HepG2 (cell line): ENCODE measurements around the gene IL32. TPM values are rescaled to one million over a fixed set of nuclear protein-coding genes. Genes with fewer than 3 reads are reported as not detected.

Source experiments
- ATF7 ChIP-seq, 2 experiments: fragments of 450-650 bp in 1 of 2; sonication (generic) in 1 of 2; formaldehyde crosslinking in 1 of 2; IDR thresholded peaks; 2 replicates each; pipeline versions ENCODE4 v1.4.0 to v1.6.1; 2016 to 2020; ENCODE audit warnings: antibody characterized with exemption in 1 of 2, mild to moderate bottlenecking in 1 of 2, missing genetic modification reagents in 1 of 2
- ATF7-NPFF ChIP-seq: sonication (generic); formaldehyde crosslinking; IDR thresholded peaks from 2 replicates; pipeline ENCODE4 v1.8.1; 2023; ENCODE audit warnings: mild to moderate bottlenecking, low read depth, missing genetic modification reagents, moderate library complexity
- ELF1 ChIP-seq: sonication (generic); formaldehyde crosslinking; IDR thresholded peaks from 2 replicates; pipeline ENCODE4 v1.4.0; 2020; ENCODE audit warnings: missing genetic modification reagents
- FOSL1 ChIP-seq: sonication (generic); formaldehyde crosslinking; IDR thresholded peaks from 2 replicates; pipeline ENCODE4 v1.9.0; 2021; ENCODE audit warnings: missing genetic modification reagents, borderline replicate concordance
- FOSL2 ChIP-seq: sonication (generic); formaldehyde crosslinking; IDR thresholded peaks from 2 replicates; pipeline ENCODE4 v1.4.0; 2020; ENCODE audit warnings: missing genetic modification reagents
- FOXA1 ChIP-seq, 2 experiments: fragments of 450-650 bp in 1 of 2; sonication (generic) in 1 of 2; formaldehyde crosslinking in 1 of 2; IDR thresholded peaks; 2 replicates each; pipeline versions ENCODE4 v1.4.0 to v1.6.1; 2016 to 2020; ENCODE audit warnings: missing genetic modification reagents in 1 of 2
- GABPA ChIP-seq, 2 experiments: IDR thresholded peaks; 2 replicates each; pipeline ENCODE4 v1.6.1; 2011 to 2016; ENCODE audit warnings: low read depth in 2 of 2, low read length in 1 of 2, missing biosample characterization in 1 of 2, missing genetic modification characterization in 1 of 2
- NFAT5 ChIP-seq: sonication (generic); formaldehyde crosslinking; IDR thresholded peaks from 2 replicates; pipeline ENCODE4 v1.4.0; 2020; ENCODE audit warnings: missing genetic modification reagents
- REPIN1 ChIP-seq: sonication (generic); formaldehyde crosslinking; IDR thresholded peaks from 2 replicates; pipeline ENCODE4 v1.8.0; 2022; ENCODE audit warnings: missing genetic modification reagents, low read depth, mild to moderate bottlenecking, borderline replicate concordance
- SNAI1 ChIP-seq: sonication (generic); formaldehyde crosslinking; IDR thresholded peaks from 2 replicates; pipeline ENCODE4 v1.5.0; 2020; ENCODE audit warnings: mild to moderate bottlenecking, missing genetic modification reagents, borderline replicate concordance
- SRSF1 ChIP-seq: fragments of 200-400 bp; formaldehyde crosslinking; optimal IDR thresholded peaks from 2 replicates; pipeline ENCODE3; 2017; ENCODE audit warnings: mild to moderate bottlenecking, low read depth, low read length, moderate library complexity
- ZBTB7A ChIP-seq: sonication (generic); formaldehyde crosslinking; IDR thresholded peaks from 2 replicates; pipeline ENCODE4 v1.8.0; 2022; ENCODE audit warnings: mild to moderate bottlenecking, missing genetic modification reagents
- ZMYM4 ChIP-seq: sonication (generic); formaldehyde crosslinking; IDR thresholded peaks from 2 replicates; pipeline ENCODE4 v1.8.1; 2023; ENCODE audit warnings: mild to moderate bottlenecking, missing genetic modification reagents
- ZNF101 ChIP-seq: sonication (generic); formaldehyde crosslinking; IDR thresholded peaks from 2 replicates; pipeline ENCODE4 v1.4.0; 2020; ENCODE audit warnings: mild to moderate bottlenecking, low read depth, missing genetic modification reagents, borderline replicate concordance
- ZNF138 ChIP-seq: sonication (generic); formaldehyde crosslinking; IDR thresholded peaks from 2 replicates; pipeline ENCODE4 v1.5.0; 2020; ENCODE audit warnings: mild to moderate bottlenecking, low read depth, missing genetic modification reagents
- ZNF350 ChIP-seq: sonication (generic); formaldehyde crosslinking; IDR thresholded peaks from 2 replicates; pipeline ENCODE4 v1.4.0; 2020; ENCODE audit warnings: mild to moderate bottlenecking, low read depth, missing genetic modification reagents, borderline replicate concordance
- ZNF546 ChIP-seq: sonication (generic); formaldehyde crosslinking; conservative IDR thresholded peaks from 2 replicates; pipeline ENCODE4 v1.8.1; 2023; ENCODE audit warnings: mild to moderate bottlenecking, missing genetic modification reagents
- ZNF720 ChIP-seq: sonication (generic); formaldehyde crosslinking; IDR thresholded peaks from 2 replicates; pipeline ENCODE4 v1.4.0; 2020; ENCODE audit warnings: missing genetic modification reagents
- ZNF777 ChIP-seq: sonication (generic); formaldehyde crosslinking; IDR thresholded peaks from 2 replicates; pipeline ENCODE4 v1.4.0; 2020; ENCODE audit warnings: missing genetic modification reagents
- ZSCAN9 ChIP-seq: IDR thresholded peaks from 2 replicates; pipeline ENCODE4 v1.6.1; 2016; ENCODE audit warnings: borderline replicate concordance
- polyA plus RNA-seq, 8 experiments: library from polyadenylated mRNA; depleted of rRNA in 3 of 8; stranded (reverse) in 7 of 8; unstranded in 1 of 8; fragments of >200 nt; fragmentation: Illumina TruSeq in 4 of 8; extraction: Trizol in 4 of 8; gene quantifications; 2 replicates each; pipeline versions ENCODE4 v1.2.1 to v1.2.3, GENCODE V29; 2011 to 2016; ENCODE audit warnings: low read depth in 4 of 8, missing spikeins in 1 of 8, mixed read lengths in 1 of 8; ENCODE audit not compliant: insufficient read depth in 1 of 8
- total RNA-seq, 5 experiments: library from RNA; depleted of rRNA; stranded (reverse); fragments of >200 nt; fragmentation: Illumina TruSeq; extraction: Trizol; gene quantifications; 2 replicates each; pipeline ENCODE4 v1.2.3, GENCODE V29; 2016; ENCODE audit warnings: low read depth in 1 of 5
- TF ChIP-seq, protein P1 (sequence below): sonication (generic); formaldehyde crosslinking; IDR thresholded peaks from 2 replicates; pipeline ENCODE4 v1.4.0; 2020; ENCODE audit warnings: mild to moderate bottlenecking, low read depth, missing genetic modification reagents
- TF ChIP-seq, protein P2 (sequence below): sonication (generic); formaldehyde crosslinking; IDR thresholded peaks from 2 replicates; pipeline ENCODE4 v1.9.0; 2021; ENCODE audit warnings: missing genetic modification reagents, mild to moderate bottlenecking, borderline replicate concordance

The IL32 gene
- total and polyA plus RNA-seq, 2 of the 13 experiments (the other 11 are each of a cell fraction or from before 2014, with no cell fraction given) = 115 to 165 TPM

- TF ChIP-seq NFAT5 (CRISPR knock-in tag) = no peak
- TF ChIP-seq ELF1 (CRISPR knock-in tag) = no peak
- TF ChIP-seq ATF7-NPFF (CRISPR knock-in tag) = no peak
- TF ChIP-seq ZSCAN9 (CRISPR knock-in tag) = no peak
- TF ChIP-seq ATF7 (IDR thresholded peaks at IDR 0.05) = peak; percentile 92
- peak; percentile 72; the same call in 1 of the 2 replicates for TF ChIP-seq ATF7 (CRISPR knock-in tag; IDR thresholded peaks at IDR 0.05)
- TF ChIP-seq ZNF777 = no peak
- no peak for TF ChIP-seq ZNF720 (CRISPR knock-in tag)
- TF ChIP-seq ZNF138 = no peak
- TF ChIP-seq, protein P1, sequence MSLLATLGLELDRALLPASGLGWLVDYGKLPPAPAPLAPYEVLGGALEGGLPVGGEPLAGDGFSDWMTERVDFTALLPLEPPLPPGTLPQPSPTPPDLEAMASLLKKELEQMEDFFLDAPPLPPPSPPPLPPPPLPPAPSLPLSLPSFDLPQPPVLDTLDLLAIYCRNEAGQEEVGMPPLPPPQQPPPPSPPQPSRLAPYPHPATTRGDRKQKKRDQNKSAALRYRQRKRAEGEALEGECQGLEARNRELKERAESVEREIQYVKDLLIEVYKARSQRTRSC (CRISPR knock-in tag) = no peak
- TF ChIP-seq FOSL1 (CRISPR knock-in tag) = no peak
- TF ChIP-seq SRSF1 = no peak
- no peak for TF ChIP-seq ZMYM4
- no peak for TF ChIP-seq FOXA1 (IDR thresholded peaks at IDR 0.05)
- no peak for TF ChIP-seq FOXA1 (CRISPR knock-in tag; IDR thresholded peaks at IDR 0.05)
- TF ChIP-seq, protein P2, sequence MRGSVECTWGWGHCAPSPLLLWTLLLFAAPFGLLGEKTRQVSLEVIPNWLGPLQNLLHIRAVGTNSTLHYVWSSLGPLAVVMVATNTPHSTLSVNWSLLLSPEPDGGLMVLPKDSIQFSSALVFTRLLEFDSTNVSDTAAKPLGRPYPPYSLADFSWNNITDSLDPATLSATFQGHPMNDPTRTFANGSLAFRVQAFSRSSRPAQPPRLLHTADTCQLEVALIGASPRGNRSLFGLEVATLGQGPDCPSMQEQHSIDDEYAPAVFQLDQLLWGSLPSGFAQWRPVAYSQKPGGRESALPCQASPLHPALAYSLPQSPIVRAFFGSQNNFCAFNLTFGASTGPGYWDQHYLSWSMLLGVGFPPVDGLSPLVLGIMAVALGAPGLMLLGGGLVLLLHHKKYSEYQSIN (CRISPR knock-in tag) = no peak
- TF ChIP-seq SNAI1 (CRISPR knock-in tag) = no peak
- TF ChIP-seq ZNF101 = no peak
- no peak for TF ChIP-seq ZNF350 (CRISPR knock-in tag)
- no peak for TF ChIP-seq ZNF546
- no peak for TF ChIP-seq GABPA (IDR thresholded peaks at IDR 0.05; ENCODE audit: low read depth, low read length)
- no peak for TF ChIP-seq GABPA (CRISPR knock-in tag; IDR thresholded peaks at IDR 0.05; ENCODE audit: low read depth)
- TF ChIP-seq ZBTB7A (CRISPR knock-in tag) = peak; percentile 88
- TF ChIP-seq REPIN1 (CRISPR knock-in tag) = no peak
- peak; percentile 33; the same call in 1 of the 2 replicates for TF ChIP-seq FOSL2
Measured at GRCh38 chr16:3017794-3018506, 47.5 kb upstream of the IL32 start, which contains the start of gene CLDN6 (continued).
